D721Med (cell line): ENCODE measurements around the gene SOCS1.

Experiments used
- DNase-seq: peaks from one replicate; pipeline ENCODE4 v3.0.0; 2011; ENCODE audit warnings: low spot score; ENCODE audit not compliant: insufficient read length
- FAIRE-seq: peaks from 2 replicates; lab custom pipeline; 2011; peaks lifted over from hg19 to GRCh38; lab: Jason Lieb, UNC
- TF ChIP-seq, protein P1 (sequence below): IDR thresholded peaks from 2 replicates; pipeline ENCODE4 v1.5.1; 2012; ENCODE audit warnings: mild to moderate bottlenecking, control low read depth; ENCODE audit not compliant: insufficient read depth; ENCODE audit errors: missing control alignments

Gene SOCS1

GRCh38 chr16:11272921-11273720 is 17.1 kb upstream of the SOCS1 start, which contains the start of gene PRM3:
Gene PRM3, minus strand, starts transcription at chr16:11273629. Its CDS starts 34 bp downstream, at chr16:11273595.
- TF ChIP-seq, protein P1, sequence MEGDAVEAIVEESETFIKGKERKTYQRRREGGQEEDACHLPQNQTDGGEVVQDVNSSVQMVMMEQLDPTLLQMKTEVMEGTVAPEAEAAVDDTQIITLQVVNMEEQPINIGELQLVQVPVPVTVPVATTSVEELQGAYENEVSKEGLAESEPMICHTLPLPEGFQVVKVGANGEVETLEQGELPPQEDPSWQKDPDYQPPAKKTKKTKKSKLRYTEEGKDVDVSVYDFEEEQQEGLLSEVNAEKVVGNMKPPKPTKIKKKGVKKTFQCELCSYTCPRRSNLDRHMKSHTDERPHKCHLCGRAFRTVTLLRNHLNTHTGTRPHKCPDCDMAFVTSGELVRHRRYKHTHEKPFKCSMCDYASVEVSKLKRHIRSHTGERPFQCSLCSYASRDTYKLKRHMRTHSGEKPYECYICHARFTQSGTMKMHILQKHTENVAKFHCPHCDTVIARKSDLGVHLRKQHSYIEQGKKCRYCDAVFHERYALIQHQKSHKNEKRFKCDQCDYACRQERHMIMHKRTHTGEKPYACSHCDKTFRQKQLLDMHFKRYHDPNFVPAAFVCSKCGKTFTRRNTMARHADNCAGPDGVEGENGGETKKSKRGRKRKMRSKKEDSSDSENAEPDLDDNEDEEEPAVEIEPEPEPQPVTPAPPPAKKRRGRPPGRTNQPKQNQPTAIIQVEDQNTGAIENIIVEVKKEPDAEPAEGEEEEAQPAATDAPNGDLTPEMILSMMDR: no peak
- FAIRE-seq: no peak

GRCh38 chr16:11272484-11272883 is 16.5 kb upstream of the SOCS1 start:
- TF ChIP-seq, protein P1: no peak
- no peak for FAIRE-seq
- DNase-seq: no peak

More at GRCh38 chr16:11272921-11273720, 17.1 kb upstream of the SOCS1 start, which contains the start of gene PRM3:
- DNase-seq: no peak

DNA sequence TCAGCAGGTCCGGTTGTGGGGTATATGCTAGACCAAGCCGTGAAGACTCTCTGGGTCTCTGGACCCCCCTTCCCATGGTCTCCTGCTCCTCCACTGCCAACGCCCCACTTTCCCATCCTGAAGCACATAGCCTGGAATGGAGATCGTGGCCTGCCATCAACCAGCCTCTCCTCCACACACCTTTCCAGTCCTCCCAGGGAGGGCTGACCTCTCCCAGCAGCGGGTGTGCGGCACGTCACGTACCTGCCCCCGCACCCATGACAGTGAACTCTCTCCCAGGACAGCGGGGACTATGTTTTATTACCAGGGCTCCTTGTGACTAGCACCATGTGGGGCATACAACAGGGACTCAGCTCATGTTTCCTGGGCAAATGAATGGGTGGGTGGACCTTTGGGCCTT is 15.6 kb upstream of the SOCS1 start:
- DNase-seq: no peak
- TF ChIP-seq, protein P1: no peak
- no peak for FAIRE-seq

DNA sequence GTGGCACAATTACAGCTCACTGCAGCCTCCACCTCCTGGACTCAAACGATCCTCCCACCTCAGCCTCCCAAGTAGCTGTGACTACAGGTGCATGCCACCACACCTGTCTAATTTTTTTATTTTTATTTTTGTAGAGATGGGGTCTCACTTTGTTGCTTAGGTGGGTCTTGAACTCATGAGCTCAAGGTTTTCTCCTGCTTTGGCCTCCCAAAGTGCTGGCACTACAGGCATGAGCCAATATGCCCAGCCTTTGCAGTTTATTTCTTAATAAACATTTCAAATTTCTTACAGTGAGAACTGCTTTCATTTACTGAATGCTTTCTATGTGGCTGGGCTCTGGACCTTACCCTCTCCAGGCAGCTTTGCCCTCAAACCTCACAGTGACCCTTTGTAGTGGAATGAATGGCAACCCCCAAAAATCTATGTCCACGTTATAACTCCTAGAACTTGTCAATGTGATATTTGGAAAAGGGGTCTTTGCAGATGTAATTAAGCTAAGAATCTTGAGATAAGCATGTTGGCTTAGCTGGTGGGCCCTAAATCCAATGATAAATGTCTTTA is 14.7 kb upstream of the SOCS1 start:
- TF ChIP-seq, protein P1: no peak
- FAIRE-seq (no peak), DNase-seq (no peak)

DNA sequence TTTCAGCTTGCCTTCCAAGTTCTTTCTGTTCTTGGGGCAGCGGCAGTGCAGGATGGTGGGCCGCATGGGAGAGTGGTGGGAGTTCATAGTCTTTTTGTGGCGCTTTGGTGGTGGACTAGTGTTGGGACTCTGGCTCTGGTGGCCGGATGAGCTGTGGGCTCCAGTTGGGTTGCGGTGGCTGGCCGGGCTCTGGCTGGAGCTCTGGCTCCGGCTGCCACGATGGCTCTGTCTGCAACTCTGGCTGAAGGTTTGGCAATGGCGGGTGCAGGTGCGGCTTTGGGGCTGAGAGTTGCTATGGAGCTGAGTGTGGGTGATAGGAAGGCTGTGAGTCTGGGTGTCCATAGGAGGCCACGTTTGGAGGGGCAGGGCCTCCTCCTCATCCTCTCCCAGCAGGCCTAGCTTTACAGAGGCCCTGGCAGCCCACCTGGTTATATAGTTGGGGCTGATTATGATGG is 12.9 kb upstream of the SOCS1 start, which contains the start of gene TNP2:
TSS of gene TNP2 (minus strand) at position 405 of the 455 bp plus-strand sequence. CDS start at position 342, 63 bp downstream.
- FAIRE-seq (no peak), DNase-seq (no peak)
- TF ChIP-seq, protein P1: no peak

DNA sequence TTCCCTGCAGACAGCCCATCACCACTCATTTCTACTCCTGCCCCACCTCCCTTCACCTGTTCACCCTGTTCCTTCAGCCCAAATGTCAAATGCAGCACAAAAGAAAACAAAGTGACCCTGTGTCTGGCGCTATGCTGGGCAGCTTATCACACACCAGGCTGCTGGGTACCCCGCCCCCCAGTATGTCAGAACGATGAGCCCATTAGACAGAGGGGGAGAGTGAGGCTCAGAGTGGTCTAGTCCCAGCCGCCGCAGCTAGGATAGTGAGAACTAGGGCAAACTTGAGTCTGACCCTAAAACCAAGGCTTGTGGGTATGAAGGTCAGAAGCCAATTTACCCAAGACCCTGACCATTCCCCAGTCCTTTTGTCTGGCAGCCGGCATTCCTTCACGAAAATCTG is 9.1 kb upstream of the SOCS1 start:
- TF ChIP-seq, protein P1: no peak
- DNase-seq (no peak), FAIRE-seq (no peak)
